ENCODE data around the gene CBX5. TPM values are rescaled to one million over a fixed set of nuclear protein-coding genes. Genes with fewer than 3 reads are reported as not detected.

The CBX5 gene
- total and polyA plus RNA-seq, 9 donors: 14.3 to 119 (median 94.1) TPM

DNA sequence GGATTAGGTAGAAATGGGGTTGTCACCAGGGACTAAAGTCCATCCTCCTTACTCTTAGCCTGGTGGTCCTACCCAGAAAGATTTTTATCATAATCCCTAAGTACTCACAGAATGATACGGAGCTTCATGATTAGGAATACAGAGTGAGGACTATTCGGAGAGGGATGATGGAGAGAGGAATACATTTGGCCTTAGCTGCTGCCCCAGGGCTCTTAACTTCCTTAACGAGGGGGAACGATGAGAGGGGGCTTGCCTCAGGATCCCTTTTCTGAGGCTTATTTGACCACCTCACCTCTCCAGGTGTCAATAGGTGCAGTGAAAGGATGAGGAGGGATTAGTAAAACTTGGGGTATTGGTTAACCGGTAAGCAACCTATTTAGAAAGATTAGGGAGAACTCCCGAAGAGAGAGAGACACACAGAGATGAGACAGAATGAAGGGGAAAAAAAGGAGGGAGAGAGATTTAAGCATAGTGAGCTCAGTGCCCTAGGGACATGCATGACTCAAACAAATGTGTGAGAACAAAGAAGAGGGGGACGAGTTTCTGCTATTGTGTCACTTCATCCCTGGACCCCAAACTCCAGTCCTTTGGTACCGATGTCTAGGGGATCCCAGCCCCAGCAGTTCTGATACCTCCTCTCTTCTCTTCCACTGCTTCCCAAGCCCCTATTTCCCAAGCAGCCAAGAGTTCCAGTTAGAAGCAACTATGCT, 19.7 kb upstream of the CBX5 start:
- H3K36me3 ChIP-seq: no peaks in the 10 kb centered on the region
- H3K9me3 ChIP-seq: no peaks in the 10 kb centered on the region
- DNase-seq: no peak
- no peak for TF ChIP-seq EP300 (IDR thresholded peaks at IDR 0.05)
- TF ChIP-seq, protein P1, sequence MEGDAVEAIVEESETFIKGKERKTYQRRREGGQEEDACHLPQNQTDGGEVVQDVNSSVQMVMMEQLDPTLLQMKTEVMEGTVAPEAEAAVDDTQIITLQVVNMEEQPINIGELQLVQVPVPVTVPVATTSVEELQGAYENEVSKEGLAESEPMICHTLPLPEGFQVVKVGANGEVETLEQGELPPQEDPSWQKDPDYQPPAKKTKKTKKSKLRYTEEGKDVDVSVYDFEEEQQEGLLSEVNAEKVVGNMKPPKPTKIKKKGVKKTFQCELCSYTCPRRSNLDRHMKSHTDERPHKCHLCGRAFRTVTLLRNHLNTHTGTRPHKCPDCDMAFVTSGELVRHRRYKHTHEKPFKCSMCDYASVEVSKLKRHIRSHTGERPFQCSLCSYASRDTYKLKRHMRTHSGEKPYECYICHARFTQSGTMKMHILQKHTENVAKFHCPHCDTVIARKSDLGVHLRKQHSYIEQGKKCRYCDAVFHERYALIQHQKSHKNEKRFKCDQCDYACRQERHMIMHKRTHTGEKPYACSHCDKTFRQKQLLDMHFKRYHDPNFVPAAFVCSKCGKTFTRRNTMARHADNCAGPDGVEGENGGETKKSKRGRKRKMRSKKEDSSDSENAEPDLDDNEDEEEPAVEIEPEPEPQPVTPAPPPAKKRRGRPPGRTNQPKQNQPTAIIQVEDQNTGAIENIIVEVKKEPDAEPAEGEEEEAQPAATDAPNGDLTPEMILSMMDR (IDR thresholded peaks at IDR 0.05): no peak
- H3K27ac ChIP-seq: no peak overlapping the region
- intact Hi-C loops (cut with DNase I): no loop called here
- no peak overlapping the region for H3K4me3 ChIP-seq
- 79 to 82% (median 80%) methylated on average over 8 of the region's 8 CpGs for WGBS, 3 donors
- H3K27me3 ChIP-seq: no peaks in the 10 kb centered on the region
- no peaks in the 10 kb centered on the region for H3K4me1 ChIP-seq (ENCODE audit: insufficient read depth)

DNA sequence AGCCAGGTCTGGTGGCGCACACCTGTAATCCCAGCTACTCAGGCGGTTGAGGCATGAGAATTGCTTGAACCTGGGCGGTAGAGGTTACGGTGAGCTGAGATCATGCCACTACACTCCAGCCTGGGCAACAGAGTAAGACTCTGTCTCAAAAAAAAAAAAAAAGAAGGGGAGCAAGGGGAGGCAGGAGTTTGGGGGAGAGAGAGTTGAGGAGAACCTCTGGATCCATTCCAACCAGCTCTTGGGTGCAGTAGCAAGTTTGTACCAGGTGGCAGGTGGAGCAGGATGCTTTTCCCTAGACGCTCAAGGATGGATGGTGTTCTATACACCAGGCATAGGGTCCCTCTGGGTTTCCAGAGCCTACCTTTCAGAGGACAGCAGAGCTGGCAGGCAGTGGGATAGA, 19.0 kb upstream of the CBX5 start:
- TF ChIP-seq POLR2A (IDR thresholded peaks at IDR 0.05) (no peak), EP300 (IDR thresholded peaks at IDR 0.05) (no peak)
- TF ChIP-seq, protein P1 (IDR thresholded peaks at IDR 0.05): no peak
- no peaks in the 10 kb centered on the region for H3K27me3 ChIP-seq
- intact Hi-C loops (cut with DNase I): no loop called here

DNA sequence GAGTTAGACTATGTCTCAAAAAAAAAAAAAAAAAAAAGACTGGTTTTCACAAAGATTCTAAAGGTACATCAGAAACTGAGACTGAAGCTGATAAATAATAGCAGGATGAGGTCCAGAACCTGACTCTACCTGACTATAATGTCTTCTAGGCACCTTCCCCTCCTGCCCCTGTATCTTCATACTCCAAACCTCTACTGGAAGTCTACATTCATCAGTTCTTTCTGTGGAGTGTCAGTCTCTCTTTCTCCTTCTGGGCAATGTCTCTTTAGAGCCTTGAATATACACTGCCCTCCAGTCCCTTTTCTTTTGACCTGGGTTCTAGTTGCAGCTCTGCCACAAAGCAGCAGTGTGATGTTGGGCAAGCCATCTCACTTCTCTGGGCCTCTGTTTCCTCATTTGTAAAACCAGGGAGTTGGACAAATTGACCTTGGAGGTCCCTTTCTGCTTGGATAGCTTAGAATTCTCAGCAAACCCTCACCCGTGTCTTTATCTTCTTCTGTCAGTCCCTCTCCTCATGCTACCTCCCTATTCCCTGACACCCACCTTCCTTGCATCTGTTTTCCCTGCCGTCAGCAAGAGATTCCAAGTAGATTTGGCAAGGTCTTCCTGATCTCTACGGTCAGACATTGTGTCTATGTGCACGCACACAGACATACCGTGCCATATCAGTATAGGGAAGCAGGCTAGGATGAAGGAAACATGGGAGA, 16.6 kb upstream of the CBX5 start:
- Histone ChIP-seq H3K27ac (no peak overlapping the region), H3K9me3 (no peaks in the 10 kb centered on the region), H3K4me1 (ENCODE audit: insufficient read depth) (no peaks in the 10 kb centered on the region), H3K36me3 (no peaks in the 10 kb centered on the region), H3K27me3 (no peaks in the 10 kb centered on the region), H3K4me3 (no peak overlapping the region)
- TF ChIP-seq POLR2A (IDR thresholded peaks at IDR 0.05) (no peak), EP300 (IDR thresholded peaks at IDR 0.05) (no peak)
- TF ChIP-seq, protein P1 (IDR thresholded peaks at IDR 0.05): no peak
- intact Hi-C loops (cut with DNase I): no loop called here
- 67 to 77% (median 68%) methylated on average over 5 of the region's 5 CpGs for WGBS, 3 donors
- DNase-seq: no peak

More for the DNA sequence above, 19.0 kb upstream of the CBX5 start:
- Histone ChIP-seq H3K27ac (no peak overlapping the region), H3K4me1 (ENCODE audit: insufficient read depth) (no peaks in the 10 kb centered on the region), H3K9me3 (no peaks in the 10 kb centered on the region), H3K36me3 (no peaks in the 10 kb centered on the region), H3K4me3 (no peak overlapping the region)
- no peak for DNase-seq
- WGBS, 3 donors: 89 to 95% (median 92%) methylated on average over 5 of the region's 5 CpGs

DNA sequence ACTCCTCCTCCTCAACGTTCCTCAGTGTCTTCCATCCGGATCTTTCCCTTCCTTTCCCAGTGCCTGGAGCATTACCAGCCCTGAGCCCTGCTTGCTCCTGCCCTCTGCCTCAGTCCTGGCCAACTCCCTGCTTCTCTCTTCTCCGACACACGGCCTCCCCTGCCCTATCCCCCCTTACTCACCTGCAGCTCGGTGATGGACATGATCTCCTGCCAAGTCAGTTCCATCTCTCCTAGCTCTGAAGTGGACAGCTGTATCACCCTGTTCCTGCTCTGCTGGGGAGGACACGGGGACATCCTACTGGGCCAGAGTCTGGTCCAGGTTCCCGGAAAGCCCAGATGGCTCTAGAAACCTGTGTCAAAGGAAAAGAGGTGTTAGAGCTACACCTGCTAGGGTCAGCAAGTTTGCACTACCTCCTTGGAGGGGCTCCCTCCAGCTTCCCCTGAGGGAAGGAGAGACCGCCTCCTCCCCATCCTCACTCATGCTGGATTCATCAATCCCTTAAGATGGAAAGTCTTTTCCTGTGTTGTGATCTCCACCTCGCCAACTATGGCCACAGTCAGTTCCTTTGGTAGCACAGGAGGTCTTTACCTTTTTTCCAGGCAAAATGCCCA, 15.1 kb upstream of the CBX5 start:
- no peaks in the 10 kb centered on the region for H3K27me3 ChIP-seq
- H3K9me3 ChIP-seq: no peaks in the 10 kb centered on the region
- no peak overlapping the region for H3K27ac ChIP-seq
- TF ChIP-seq, protein P1 (IDR thresholded peaks at IDR 0.05): no peak
- TF ChIP-seq EP300 (IDR thresholded peaks at IDR 0.05) (no peak), POLR2A (IDR thresholded peaks at IDR 0.05) (no peak)
- H3K36me3 ChIP-seq: no peaks in the 10 kb centered on the region
- no peaks in the 10 kb centered on the region for H3K4me1 ChIP-seq (ENCODE audit: insufficient read depth)
- no peak for DNase-seq
- H3K4me3 ChIP-seq: no peak overlapping the region
- WGBS, 3 donors: 70 to 76% (median 74%) methylated on average over 9 of the region's 9 CpGs
- intact Hi-C loops (cut with DNase I): no loop called here

Data from ovary (tissue), 9 donors.